Breast epithelium (tissue), 4 donors: ENCODE results near the gene SCUBE3. TPM values are rescaled to one million over a fixed set of nuclear protein-coding genes. Genes with fewer than 3 reads are reported as not detected.

ENCODE experiments used
- DNase-seq, 2 donors: peaks; one replicate each; pipeline ENCODE4 v3.0.0-alpha.2; 2019; ENCODE audit warnings: low spot score in 2 of 2
- H3K27ac ChIP-seq, 2 donors: fragments of 200-600 bp; sonication (generic) in 1 of 2; one replicate each; pipeline ENCODE4 v1.5.1; 2016 to 2019; ENCODE audit warnings: mild to moderate bottlenecking in 1 of 2
- H3K27me3 ChIP-seq, 2 donors: fragments of 200-600 bp; sonication (generic) in 1 of 2; one replicate each; pipeline versions ENCODE4 v1.5.1 to v1.6.0; 2017 to 2019; ENCODE audit warnings: control low read depth in 1 of 2, mild to moderate bottlenecking in 1 of 2
- H3K36me3 ChIP-seq: fragments of 200-600 bp; one replicate; pipeline ENCODE4 v1.5.1; 2019
- H3K4me1 ChIP-seq, 2 donors: fragments of 200-600 bp; sonication (generic); one replicate each; pipeline ENCODE4 v1.5.1; 2016 to 2019; ENCODE audit warnings: control low read depth in 1 of 2
- H3K4me3 ChIP-seq, 3 donors: fragments of 200-600 bp; sonication (generic); 1 replicate in 2 of 3; 2 replicates in 1 of 3; pipeline ENCODE4 v1.5.1; 2016 to 2019; ENCODE audit warnings: mild to moderate bottlenecking in 3 of 3, moderate library complexity in 2 of 3
- H3K9me3 ChIP-seq, 2 donors: fragments of 200-600 bp; sonication (generic) in 1 of 2; one replicate each; pipeline ENCODE4 v1.5.1; 2016 to 2019; ENCODE audit warnings: control low read depth in 1 of 2
- CTCF ChIP-seq, 3 donors: fragments of 450-650 bp; IDR thresholded peaks; one replicate each; pipeline ENCODE4 v1.5.1; 2016 to 2017; ENCODE audit warnings: antibody characterized with exemption in 3 of 3, mild to moderate bottlenecking in 3 of 3, moderate library complexity in 3 of 3
- POLR2A ChIP-seq: fragments of 450-650 bp; IDR thresholded peaks from one replicate; pipeline ENCODE4 v1.6.1; 2016; ENCODE audit warnings: antibody characterized with exemption, mild to moderate bottlenecking, moderate library complexity
- POLR2AphosphoS5 ChIP-seq, 3 donors: sonication (generic); formaldehyde crosslinking; IDR thresholded peaks; one replicate each; pipeline ENCODE4 v1.6.1; 2017; ENCODE audit warnings: antibody characterized with exemption in 3 of 3
- intact Hi-C: fragments of 100-400 bp; cut with DNase I; formaldehyde crosslinking; loops from one replicate; pipeline ENCODE4 v1.15.1; 2023; ENCODE audit warnings: low total_unique reads
- total RNA-seq, 3 donors: library from RNA; depleted of rRNA; stranded (reverse); fragments of >200 nt; gene quantifications; one replicate each; pipeline ENCODE4 v1.1.0, GENCODE V29; 2016

Gene SCUBE3
- total RNA-seq, 3 donors from 2014 or later, result under 0.01 to 0.33 (median under 0.01) TPM

GRCh38 chr6:35197196-35197595 is 16.6 kb upstream of the SCUBE3 start:
- intact Hi-C loops, result loop anchor here (2.0 kb wide), 1 partner anchor 34 kb away; no protein-coding TSS in a partner anchor
- H3K27ac ChIP-seq, result no peak overlapping the region
- no peaks in the 10 kb centered on the region for H3K27me3 ChIP-seq
- no peak for DNase-seq
- H3K36me3 ChIP-seq, result no peaks in the 10 kb centered on the region
- TF ChIP-seq POLR2A (no peak), CTCF (IDR thresholded peaks at IDR 0.05) (no peak), POLR2AphosphoS5 (IDR thresholded peaks at IDR 0.05) (no peak)
- H3K4me1 ChIP-seq, result no peaks in the 10 kb centered on the region
- no peaks in the 10 kb centered on the region for H3K9me3 ChIP-seq
- H3K4me3 ChIP-seq, result no peak overlapping the region

- intact Hi-C loops, result loop anchor here (10.0 kb wide), 1 partner anchor 55 kb away; the partner anchor contains the start of gene TCP11
- H3K9me3 ChIP-seq, result no peaks in the 10 kb centered on the region
Measured at GRCh38 chr6:35199866-35200265, 13.9 kb upstream of the SCUBE3 start.

GRCh38 chr6:35202066-35202546 is 11.7 kb upstream of the SCUBE3 start:
- Histone ChIP-seq H3K9me3 (no peaks in the 10 kb centered on the region), H3K4me3 (no peak overlapping the region), H3K36me3 (no peaks in the 10 kb centered on the region), H3K27ac (no peak overlapping the region), H3K4me1 (peaks cover 0 to 4% of the 10 kb centered on the region in 2 donors), H3K27me3 (no peaks in the 10 kb centered on the region)
- no peak for DNase-seq
- intact Hi-C loops, result loop anchor here (10.0 kb wide), 1 partner anchor 57 kb away; the partner anchor contains the start of gene TCP11
- TF ChIP-seq POLR2A, result no peak
- TF ChIP-seq POLR2AphosphoS5 (IDR thresholded peaks at IDR 0.05), result no peak
- TF ChIP-seq CTCF (IDR thresholded peaks at IDR 0.05), result no peak

More at GRCh38 chr6:35199866-35200265, 13.9 kb upstream of the SCUBE3 start:
- Histone ChIP-seq H3K4me3 (no peak overlapping the region), H3K27ac (no peak overlapping the region), H3K4me1 (peaks cover 0 to 4% of the 10 kb centered on the region in 2 donors), H3K36me3 (no peaks in the 10 kb centered on the region), H3K27me3 (no peaks in the 10 kb centered on the region)
- no peak for DNase-seq
- TF ChIP-seq CTCF (IDR thresholded peaks at IDR 0.05) (no peak), POLR2A (no peak), POLR2AphosphoS5 (IDR thresholded peaks at IDR 0.05) (no peak)

- intact Hi-C loops, result loop anchor here (10.0 kb wide), 1 partner anchor 58 kb away; the partner anchor contains the start of gene TCP11
- no peak overlapping the region for H3K4me3 ChIP-seq
- no peaks in the 10 kb centered on the region for H3K9me3 ChIP-seq
- TF ChIP-seq POLR2A, result no peak
- TF ChIP-seq CTCF (IDR thresholded peaks at IDR 0.05), result no peak
- TF ChIP-seq POLR2AphosphoS5 (IDR thresholded peaks at IDR 0.05), result no peak
- H3K36me3 ChIP-seq, result no peaks in the 10 kb centered on the region
- H3K27me3 ChIP-seq, result no peaks in the 10 kb centered on the region
- H3K27ac ChIP-seq, result peak overlapping the region; percentile 21 to 49
- peaks cover 0 to 4% of the 10 kb centered on the region in 2 donors for H3K4me1 ChIP-seq
- no peak for DNase-seq
Measured at GRCh38 chr6:35203152-35203670, 10.5 kb upstream of the SCUBE3 start.

GRCh38 chr6:35203680-35204079 is 10.1 kb upstream of the SCUBE3 start:
- Histone ChIP-seq H3K27me3 (no peaks in the 10 kb centered on the region), H3K4me1 (peaks cover 0 to 4% of the 10 kb centered on the region in 2 donors), H3K36me3 (no peaks in the 10 kb centered on the region), H3K9me3 (no peaks in the 10 kb centered on the region), H3K27ac (peak overlapping the region in 1 of 2 donors; percentile 21), H3K4me3 (no peak overlapping the region)
- no peak for DNase-seq
- intact Hi-C loops, result loop anchor here (10.0 kb wide), 1 partner anchor 59 kb away; the partner anchor contains the start of gene TCP11
- no peak for TF ChIP-seq CTCF (IDR thresholded peaks at IDR 0.05)
- no peak for TF ChIP-seq POLR2A
- TF ChIP-seq POLR2AphosphoS5 (IDR thresholded peaks at IDR 0.05), result no peak
